ENCODE measurements around the gene RIC8A. TPM values are rescaled to one million over a fixed set of nuclear protein-coding genes. Genes with fewer than 3 reads are reported as not detected.
A peak's percentile ranks its signal among the peaks of the same experiment; 100 is the strongest.

Gene RIC8A
- total and polyA plus RNA-seq, 9 of the 15 experiments (the other 6 are each of a cell fraction or from before 2014, with no cell fraction given) = 10.7 to 108 (median 72.1) TPM

DNA sequence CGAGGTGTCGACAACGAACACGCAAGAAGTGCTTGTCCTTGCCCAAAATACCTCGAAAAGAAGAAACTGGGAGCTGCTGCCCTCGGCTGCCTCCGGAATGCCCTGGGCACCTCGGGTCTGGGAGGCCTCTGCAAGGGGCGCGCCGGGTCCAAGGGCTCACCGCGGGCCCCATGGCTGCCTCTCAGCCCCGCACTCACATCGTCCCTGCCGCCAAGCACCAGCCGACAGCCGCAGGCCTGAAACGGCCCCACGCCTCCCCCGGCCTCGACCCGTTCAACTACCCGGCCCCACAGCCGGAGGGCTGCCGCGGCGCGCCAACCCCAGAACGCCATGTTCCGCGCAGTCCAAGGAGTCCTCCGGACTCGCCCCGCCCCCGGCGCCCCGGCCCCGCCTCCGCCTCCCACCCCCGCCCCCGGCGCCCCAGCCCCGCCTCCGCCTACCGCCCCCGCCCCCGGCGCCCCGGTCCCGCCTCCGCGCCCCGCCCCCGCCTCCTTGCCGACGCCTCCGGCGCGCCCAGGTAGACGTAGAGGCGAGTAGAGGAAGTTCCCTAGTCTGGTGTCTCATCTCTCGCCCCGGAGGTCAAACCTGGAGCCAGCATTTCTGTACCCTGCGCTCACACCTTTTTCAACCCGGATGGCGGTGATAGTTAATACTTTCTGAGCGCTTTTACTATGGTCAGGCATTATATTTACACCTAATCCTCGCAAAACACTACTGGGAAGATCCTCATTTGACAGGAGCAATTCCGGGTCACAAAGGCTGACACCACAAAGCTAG lies 28.7 kb downstream of the RIC8A start, which contains the start of gene SIRT3 (continued):
- TF ChIP-seq ZNF318 (IDR thresholded peaks at IDR 0.05; ENCODE audit: borderline replicate concordance in 1 of 2, low read depth in 1 of 2) = no peak; a peak in 1 of 4 replicates
- TF ChIP-seq, protein P1, sequence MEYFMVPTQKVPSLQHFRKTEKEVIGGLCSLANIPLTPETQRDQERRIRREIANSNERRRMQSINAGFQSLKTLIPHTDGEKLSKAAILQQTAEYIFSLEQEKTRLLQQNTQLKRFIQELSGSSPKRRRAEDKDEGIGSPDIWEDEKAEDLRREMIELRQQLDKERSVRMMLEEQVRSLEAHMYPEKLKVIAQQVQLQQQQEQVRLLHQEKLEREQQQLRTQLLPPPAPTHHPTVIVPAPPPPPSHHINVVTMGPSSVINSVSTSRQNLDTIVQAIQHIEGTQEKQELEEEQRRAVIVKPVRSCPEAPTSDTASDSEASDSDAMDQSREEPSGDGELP (CRISPR knock-in tag; IDR thresholded peaks at IDR 0.05; ENCODE audit: borderline replicate concordance) = peak; percentile 19
- TF ChIP-seq PHB (CRISPR knock-in tag; IDR thresholded peaks at IDR 0.05) = no peak
- peak; percentile 40; the same call in 1 of the 2 replicates for TF ChIP-seq FOXM1 (IDR thresholded peaks at IDR 0.05; ENCODE audit: low read depth)
- TF ChIP-seq FOXM1 (CRISPR knock-in tag; IDR thresholded peaks at IDR 0.05; ENCODE audit: low read depth) = no peak
- 0 out of 2 replicates have a peak, but pooled peaks have one; percentile 23 for TF ChIP-seq CC2D1A (IDR thresholded peaks at IDR 0.05)
- TF ChIP-seq HDAC1 (IDR thresholded peaks at IDR 0.05) = peak in 1 of 2 experiments; percentile 80; a peak in 2 of 4 replicates
- no peak for TF ChIP-seq GATAD2A (IDR thresholded peaks at IDR 0.05)
- TF ChIP-seq TRIM28 (IDR thresholded peaks at IDR 0.05) = peak; percentile 72
- TF ChIP-seq MIER1 (IDR thresholded peaks at IDR 0.05; ENCODE audit: low read depth) = peak; percentile 26; the same call in 1 of the 2 replicates
- no peak for TF ChIP-seq POLR2AphosphoS2 (IDR thresholded peaks at IDR 0.05; ENCODE audit: low read length)
- peak; percentile 73 for TF ChIP-seq MTA1 (IDR thresholded peaks at IDR 0.05; ENCODE audit: borderline replicate concordance)
- TF ChIP-seq EP400 (IDR thresholded peaks at IDR 0.05) = no peak; the same call in 1 of the 2 replicates
- peak; percentile 63 for TF ChIP-seq DPF2 (IDR thresholded peaks at IDR 0.05)
- TF ChIP-seq EGR1 (conservative IDR thresholded peaks at IDR 0.05) = peak; percentile 92
